PC-9 (cell line): ENCODE results near the gene INPP5B.

Experiments used
- EZH2 ChIP-seq: fragments of 200-600 bp; sonication (generic); IDR thresholded peaks from 2 replicates; pipeline ENCODE4 v1.8.0; 2017; ENCODE audit warnings: antibody characterized with exemption, low read depth
- TF ChIP-seq, protein P1 (sequence below): fragments of 200-600 bp; sonication (generic); conservative IDR thresholded peaks from 2 replicates; pipeline ENCODE4 v1.6.1; 2017; ENCODE audit warnings: mixed run types, antibody characterized with exemption, mild to moderate bottlenecking, moderate library complexity

- TF ChIP-seq, protein P1, sequence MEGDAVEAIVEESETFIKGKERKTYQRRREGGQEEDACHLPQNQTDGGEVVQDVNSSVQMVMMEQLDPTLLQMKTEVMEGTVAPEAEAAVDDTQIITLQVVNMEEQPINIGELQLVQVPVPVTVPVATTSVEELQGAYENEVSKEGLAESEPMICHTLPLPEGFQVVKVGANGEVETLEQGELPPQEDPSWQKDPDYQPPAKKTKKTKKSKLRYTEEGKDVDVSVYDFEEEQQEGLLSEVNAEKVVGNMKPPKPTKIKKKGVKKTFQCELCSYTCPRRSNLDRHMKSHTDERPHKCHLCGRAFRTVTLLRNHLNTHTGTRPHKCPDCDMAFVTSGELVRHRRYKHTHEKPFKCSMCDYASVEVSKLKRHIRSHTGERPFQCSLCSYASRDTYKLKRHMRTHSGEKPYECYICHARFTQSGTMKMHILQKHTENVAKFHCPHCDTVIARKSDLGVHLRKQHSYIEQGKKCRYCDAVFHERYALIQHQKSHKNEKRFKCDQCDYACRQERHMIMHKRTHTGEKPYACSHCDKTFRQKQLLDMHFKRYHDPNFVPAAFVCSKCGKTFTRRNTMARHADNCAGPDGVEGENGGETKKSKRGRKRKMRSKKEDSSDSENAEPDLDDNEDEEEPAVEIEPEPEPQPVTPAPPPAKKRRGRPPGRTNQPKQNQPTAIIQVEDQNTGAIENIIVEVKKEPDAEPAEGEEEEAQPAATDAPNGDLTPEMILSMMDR, result no peak
- no peak for TF ChIP-seq EZH2
These were observed 45.5 kb downstream of the INPP5B start for GRCh38 chr1:37901191-37901892.
